Prostate gland (tissue), 2 donors: Measurements from ENCODE around the gene RPL3. TPM values are rescaled to one million over a fixed set of nuclear protein-coding genes. Genes with fewer than 3 reads are reported as not detected.

ENCODE experiments used
- DNase-seq: peaks from one replicate; pipeline ENCODE4 v3.0.0-alpha.2; 2019; ENCODE audit warnings: low spot score
- H3K27ac ChIP-seq, 2 donors: fragments of 200-600 bp; sonication (generic); 2 replicates each; pipeline ENCODE4 v1.5.1; 2017 to 2019
- H3K27me3 ChIP-seq: fragments of 200-600 bp; sonication (generic); replicated peaks from 2 replicates; pipeline ENCODE4 v1.5.1; 2019; ENCODE audit not compliant: insufficient read depth
- H3K36me3 ChIP-seq, 2 donors: fragments of 200-600 bp; sonication (generic); 1 replicate in 1 of 2; 2 replicates in 1 of 2; pipeline versions ENCODE4 v1.5.1 to v1.8.1; 2017 to 2019
- H3K4me1 ChIP-seq: fragments of 200-600 bp; sonication (generic); replicated peaks from 2 replicates; pipeline ENCODE4 v1.5.1; 2019
- H3K4me3 ChIP-seq, 2 donors: fragments of 200-600 bp; sonication (generic); 2 replicates each; pipeline ENCODE4 v1.5.1; 2017 to 2019
- H3K9me3 ChIP-seq: fragments of 200-600 bp; sonication (generic); 2 replicates; pipeline ENCODE4 v1.5.1; 2017
- POLR2A ChIP-seq: fragments of 450-650 bp; IDR thresholded peaks from one replicate; pipeline ENCODE4 v1.6.1; 2016; ENCODE audit warnings: antibody characterized with exemption, mild to moderate bottlenecking
- POLR2AphosphoS5 ChIP-seq: sonication (generic); formaldehyde crosslinking; IDR thresholded peaks from one replicate; pipeline ENCODE4 v1.6.1; 2017; ENCODE audit warnings: antibody characterized with exemption
- WGBS: methylation state at CpG from one replicate; pipeline ENCODE4 v1.1.5; 2018; 5-methylcytosine and 5-hydroxymethylcytosine counted together
- intact Hi-C: fragments of 100-400 bp; cut with DNase I; formaldehyde crosslinking; loops from one replicate; pipeline ENCODE4 v1.14.2; 2022
- small RNA-seq, 2 donors: library from RNA; depleted of rRNA; stranded (forward); fragments of <200 nt; gene quantifications; one replicate each; pipeline ENCODE3, GENCODE V24; 2016
- total RNA-seq, 2 donors: library from RNA; depleted of rRNA; stranded (reverse); fragments of >200 nt; gene quantifications; one replicate each; pipeline ENCODE4 v1.1.0, GENCODE V29; 2016
- TF ChIP-seq, protein P1 (sequence below), 4 experiments: fragments of 200-600 bp in 2 of 4; fragments of 450-650 bp in 2 of 4; sonication (generic) in 2 of 4; IDR thresholded peaks; 1 replicate in 3 of 4; 2 replicates in 1 of 4; pipeline ENCODE4 v1.5.1; 2016 to 2019; ENCODE audit warnings: antibody characterized with exemption in 4 of 4, mild to moderate bottlenecking in 2 of 4, moderate library complexity in 2 of 4

Gene RPL3
- total RNA-seq, 2 donors from 2014 or later: 2,375 to 2,654 TPM

DNA sequence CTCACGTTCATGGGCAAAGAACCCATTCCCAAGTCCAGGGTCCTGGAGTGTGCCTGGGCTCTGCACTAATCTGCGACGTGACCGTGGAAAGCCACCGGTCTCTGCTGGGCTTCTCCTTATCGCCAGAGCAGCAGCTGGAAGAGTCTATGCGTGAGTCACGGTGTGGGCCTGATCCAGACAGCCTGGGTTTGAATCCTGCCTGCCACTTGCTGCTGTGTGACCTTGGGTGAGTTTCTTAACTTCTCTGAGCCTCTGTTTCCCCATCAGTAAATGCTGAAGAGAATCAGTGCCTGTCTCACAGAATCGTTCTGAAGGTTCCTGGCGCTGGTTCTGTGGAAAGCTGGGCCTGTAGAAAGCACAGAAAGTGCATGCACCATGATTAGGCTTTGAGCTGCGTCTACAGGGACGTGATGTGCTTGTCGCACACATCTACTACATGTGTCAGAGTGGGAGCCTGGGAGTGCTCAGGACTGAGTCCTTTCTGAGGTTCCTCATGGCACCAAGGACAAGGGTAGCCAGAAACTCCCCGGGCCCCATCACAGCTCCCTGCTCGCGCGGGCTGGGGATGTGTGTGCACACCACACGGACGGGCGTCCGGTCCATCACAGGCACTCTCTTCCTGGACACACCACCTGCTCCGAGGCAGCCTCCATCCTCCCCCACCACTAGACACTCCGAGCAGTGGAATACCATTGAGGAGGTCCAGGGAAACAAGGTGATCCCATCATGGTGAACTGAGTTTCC, 54.1 kb downstream of the RPL3 start:
- no peaks in the 10 kb centered on the region for H3K36me3 ChIP-seq
- H3K4me1 ChIP-seq: no peaks in the 10 kb centered on the region
- H3K27me3 ChIP-seq: no peaks in the 10 kb centered on the region
- 90% methylated on average over 20 of the region's 23 CpGs for WGBS
- no peak overlapping the region for H3K27ac ChIP-seq
- H3K4me3 ChIP-seq: no peak overlapping the region
- no peaks in the 10 kb centered on the region for H3K9me3 ChIP-seq
- TF ChIP-seq, protein P1, sequence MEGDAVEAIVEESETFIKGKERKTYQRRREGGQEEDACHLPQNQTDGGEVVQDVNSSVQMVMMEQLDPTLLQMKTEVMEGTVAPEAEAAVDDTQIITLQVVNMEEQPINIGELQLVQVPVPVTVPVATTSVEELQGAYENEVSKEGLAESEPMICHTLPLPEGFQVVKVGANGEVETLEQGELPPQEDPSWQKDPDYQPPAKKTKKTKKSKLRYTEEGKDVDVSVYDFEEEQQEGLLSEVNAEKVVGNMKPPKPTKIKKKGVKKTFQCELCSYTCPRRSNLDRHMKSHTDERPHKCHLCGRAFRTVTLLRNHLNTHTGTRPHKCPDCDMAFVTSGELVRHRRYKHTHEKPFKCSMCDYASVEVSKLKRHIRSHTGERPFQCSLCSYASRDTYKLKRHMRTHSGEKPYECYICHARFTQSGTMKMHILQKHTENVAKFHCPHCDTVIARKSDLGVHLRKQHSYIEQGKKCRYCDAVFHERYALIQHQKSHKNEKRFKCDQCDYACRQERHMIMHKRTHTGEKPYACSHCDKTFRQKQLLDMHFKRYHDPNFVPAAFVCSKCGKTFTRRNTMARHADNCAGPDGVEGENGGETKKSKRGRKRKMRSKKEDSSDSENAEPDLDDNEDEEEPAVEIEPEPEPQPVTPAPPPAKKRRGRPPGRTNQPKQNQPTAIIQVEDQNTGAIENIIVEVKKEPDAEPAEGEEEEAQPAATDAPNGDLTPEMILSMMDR (IDR thresholded peaks at IDR 0.05): no peak
- TF ChIP-seq POLR2A: no peak
- DNase-seq: no peak
- intact Hi-C loops: no loop called here

- Histone ChIP-seq H3K4me3 (no peak overlapping the region), H3K27ac (no peak overlapping the region), H3K27me3 (no peaks in the 10 kb centered on the region), H3K36me3 (no peaks in the 10 kb centered on the region), H3K9me3 (no peaks in the 10 kb centered on the region), H3K4me1 (no peaks in the 10 kb centered on the region)
- no peak for TF ChIP-seq POLR2AphosphoS5
- TF ChIP-seq, protein P1 (IDR thresholded peaks at IDR 0.05): no peak
- WGBS: 78% methylated on average over 13 of the region's 13 CpGs
- no peak for DNase-seq
- intact Hi-C loops: no loop called here
Measured at GRCh38 chr22:39264349-39265038, 54.9 kb downstream of the RPL3 start.

DNA sequence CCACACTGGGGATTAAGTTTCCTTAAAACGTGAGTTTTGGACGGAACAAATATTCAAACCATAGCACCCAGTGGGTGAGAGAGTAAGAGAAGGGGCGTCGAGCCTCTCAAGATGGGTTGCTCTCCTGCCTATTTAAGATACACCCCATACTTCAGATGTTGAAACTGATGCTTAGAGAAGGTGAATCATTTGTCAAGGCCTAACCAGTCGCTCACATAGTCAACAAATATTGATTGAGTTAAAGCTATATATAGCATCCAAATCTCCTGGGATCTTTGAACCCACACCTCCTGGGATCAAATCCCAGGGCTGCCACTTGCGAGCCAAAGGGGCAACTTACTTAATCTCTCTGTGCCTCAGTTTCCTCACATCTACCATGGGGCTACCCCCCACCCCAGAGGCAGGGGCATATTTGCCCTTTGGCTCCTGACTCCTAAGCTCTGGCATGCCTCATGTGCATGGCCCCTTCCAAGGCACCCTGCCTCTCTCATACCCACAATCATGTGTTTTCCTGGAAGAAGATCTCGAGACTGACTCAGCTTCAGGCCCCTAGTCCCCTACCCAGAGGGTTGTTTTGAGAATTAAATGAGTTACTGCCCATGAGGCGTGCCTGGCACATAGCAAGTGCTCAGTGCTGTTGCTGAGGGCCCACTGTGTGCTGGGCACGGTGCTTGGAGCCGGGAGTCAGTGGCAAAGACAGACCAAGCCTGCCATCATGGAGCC, 55.6 kb downstream of the RPL3 start:
- Histone ChIP-seq H3K27ac (no peak overlapping the region), H3K36me3 (no peaks in the 10 kb centered on the region), H3K4me1 (no peaks in the 10 kb centered on the region), H3K4me3 (no peak overlapping the region), H3K9me3 (no peaks in the 10 kb centered on the region), H3K27me3 (no peaks in the 10 kb centered on the region)
- DNase-seq: no peak
- TF ChIP-seq, protein P1 (IDR thresholded peaks at IDR 0.05): no peak
- no peak for TF ChIP-seq POLR2AphosphoS5
- TF ChIP-seq POLR2A: no peak
- intact Hi-C loops: no loop called here
- 91% methylated on average over 10 of the region's 10 CpGs for WGBS

Small RNA genes lying within 50 kb of the gene (small RNA-seq; reads per million reads assigned to genes)
- gene SNORD43 (0 reads per million in 2 donors), gene SNORD83A (5,076 to 11,996 reads per million in 2 donors), gene SNORD83B (0 reads per million in 2 donors)

Other genes starting within 250 kb of the RPL3 start
- 10 to 100 TPM; 17.7 to 52.3 TPM for gene APOBEC3G, start 242.3 kb downstream of the RPL3 start, total RNA-seq
- 1 to 10 TPM in 1 of 2 donors, not detected in 1; 4.1 TPM for gene APOBEC3H, start 222.4 kb downstream of the RPL3 start, total RNA-seq
- 100 to 1,000 TPM in 1 of 2 donors, 10 to 100 TPM in 1; 82.7 to 115 TPM for gene CBX7, start 166.9 kb downstream of the RPL3 start, total RNA-seq
- 10 to 100 TPM in 1 of 2 donors, 1 to 10 TPM in 1; 9.9 to 16.4 TPM for gene PDGFB, start 74.6 kb downstream of the RPL3 start, total RNA-seq
- gene SYNGR1, start 30.4 kb upstream of the RPL3 start, total RNA-seq: 10 to 100 TPM; 38.3 to 43.8 TPM
- 10 to 100 TPM; 26.0 to 42.8 TPM for gene TAB1, start 80.2 kb upstream of the RPL3 start, total RNA-seq
- gene MGAT3, start 137.4 kb upstream of the RPL3 start, total RNA-seq: 1 to 10 TPM in 1 of 2 donors, under 1 TPM in 1; 0.82 to 7.4 TPM
- gene MIEF1, start 182.7 kb upstream of the RPL3 start, total RNA-seq: 10 to 100 TPM; 24.0 to 38.6 TPM
- gene ATF4, start 200.9 kb upstream of the RPL3 start, total RNA-seq: 100 to 1,000 TPM; 294 to 334 TPM
- 100 to 1,000 TPM; 186 to 264 TPM for gene RPS19BP1, start 213.1 kb upstream of the RPL3 start, total RNA-seq